GM12891 (cell line): ENCODE data around the gene SEMA6C.

Experiments
- POLR2AphosphoS5 ChIP-seq: IDR thresholded peaks from 2 replicates; pipeline ENCODE4 v1.6.1; 2011; ENCODE audit warnings: low read depth, low read length, control low read depth
- TAF1 ChIP-seq: IDR thresholded peaks from 2 replicates; pipeline ENCODE4 v1.6.1; 2011; ENCODE audit warnings: low read depth, low read length, control low read depth

DNA sequence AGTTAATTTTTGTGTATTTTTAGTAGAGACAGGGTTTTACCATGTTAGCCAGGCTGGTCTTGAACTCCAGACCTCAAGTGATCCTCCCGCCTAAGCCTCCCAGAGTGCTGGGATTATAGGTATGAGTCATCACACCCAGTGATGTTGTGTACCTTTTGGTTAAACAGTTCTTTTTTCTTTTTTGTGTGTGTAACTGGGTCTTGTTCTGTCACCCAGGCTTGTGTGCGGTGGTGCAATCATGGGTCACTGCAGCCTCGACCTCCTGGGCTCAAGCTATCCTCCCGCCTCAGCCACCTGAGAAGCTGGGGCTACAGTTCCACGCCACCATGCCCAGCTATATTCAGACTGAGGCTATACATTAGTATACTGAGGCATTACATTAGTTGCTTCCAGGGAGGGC is 38.1 kb downstream of the SEMA6C start:
- TF ChIP-seq TAF1 (no peak), POLR2AphosphoS5 (no peak)
